Neutrophil (primary cell): ENCODE results near the gene CFAP20DC.

ENCODE experiments used
- H3K27ac ChIP-seq: fragments of 200-600 bp; sonication (generic); 2 replicates; pipeline ENCODE4 v1.5.1; 2016; ENCODE audit warnings: mild to moderate bottlenecking, moderate library complexity
- H3K27me3 ChIP-seq: fragments of 200-600 bp; sonication (generic); 2 replicates; pipeline ENCODE4 v1.6.0; 2016; ENCODE audit warnings: mild to moderate bottlenecking
- H3K36me3 ChIP-seq: fragments of 200-600 bp; sonication (generic); 2 replicates; pipeline ENCODE4 v1.5.1; 2017
- H3K4me1 ChIP-seq, 2 experiments: fragments of 200-600 bp in 1 of 2; sonication (generic) in 1 of 2; 1 replicate in 1 of 2; 2 replicates in 1 of 2; pipeline versions ENCODE4 v1.5.1 to v1.6.1; 2013 to 2016; ENCODE audit warnings: low read depth in 1 of 2, low read length in 1 of 2, mild to moderate bottlenecking in 1 of 2, moderate library complexity in 1 of 2; ENCODE audit not compliant: control insufficient read depth in 1 of 2, insufficient read depth in 1 of 2
- H3K4me3 ChIP-seq, 2 experiments: fragments of 200-600 bp in 1 of 2; sonication (generic) in 1 of 2; 1 replicate in 1 of 2; 2 replicates in 1 of 2; pipeline ENCODE4 v1.5.1; 2013 to 2016; ENCODE audit warnings: low read depth in 1 of 2, low read length in 1 of 2, mild to moderate bottlenecking in 1 of 2, moderate library complexity in 1 of 2
- H3K9me3 ChIP-seq: fragments of 200-600 bp; sonication (generic); 2 replicates; pipeline ENCODE4 v1.5.1; 2016
- CTCF ChIP-seq: fragments of 200-600 bp; sonication (generic); IDR thresholded peaks from 2 replicates; pipeline ENCODE4 v1.5.1; 2016; ENCODE audit warnings: antibody characterized with exemption

The CFAP20DC gene

GRCh38 chr3:59084583-59084982 is 34.8 kb upstream of the CFAP20DC start:
- Histone ChIP-seq H3K27ac (no peak overlapping the region), H3K36me3 (no peaks in the 10 kb centered on the region), H3K27me3 (no peaks in the 10 kb centered on the region), H3K4me3 (no peak overlapping the region), H3K9me3 (no peaks in the 10 kb centered on the region), H3K4me1 (no peaks in the 10 kb centered on the region)
- TF ChIP-seq CTCF, result no peak

DNA sequence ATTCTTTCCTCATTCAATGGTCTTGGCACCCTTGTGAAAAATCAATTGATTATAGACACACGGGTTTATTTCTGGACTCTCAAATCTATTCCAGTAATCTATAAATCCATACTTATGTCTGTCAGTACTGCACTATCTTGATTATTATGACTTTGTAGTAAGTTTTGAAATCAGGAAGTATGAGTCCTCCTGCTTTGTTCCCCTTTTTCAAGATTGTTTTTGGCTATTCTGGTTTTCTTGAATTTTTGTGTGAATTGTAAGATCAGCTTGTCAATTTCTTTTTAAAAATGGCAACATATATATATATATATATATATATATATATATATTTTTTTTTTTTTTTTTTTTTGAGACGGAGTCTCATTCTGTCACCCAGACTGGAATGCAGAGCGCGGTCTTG is 32.3 kb upstream of the CFAP20DC start:
- Histone ChIP-seq H3K36me3 (no peaks in the 10 kb centered on the region), H3K4me3 (no peak overlapping the region), H3K4me1 (no peaks in the 10 kb centered on the region), H3K27ac (no peak overlapping the region), H3K27me3 (no peaks in the 10 kb centered on the region), H3K9me3 (no peaks in the 10 kb centered on the region)
- TF ChIP-seq CTCF, result no peak

- Histone ChIP-seq H3K4me3 (no peak overlapping the region), H3K9me3 (no peaks in the 10 kb centered on the region), H3K4me1 (no peaks in the 10 kb centered on the region), H3K27ac (no peak overlapping the region), H3K27me3 (no peaks in the 10 kb centered on the region), H3K36me3 (no peaks in the 10 kb centered on the region)
- no peak for TF ChIP-seq CTCF
These were observed 31.2 kb upstream of the CFAP20DC start for GRCh38 chr3:59081071-59081470.

DNA sequence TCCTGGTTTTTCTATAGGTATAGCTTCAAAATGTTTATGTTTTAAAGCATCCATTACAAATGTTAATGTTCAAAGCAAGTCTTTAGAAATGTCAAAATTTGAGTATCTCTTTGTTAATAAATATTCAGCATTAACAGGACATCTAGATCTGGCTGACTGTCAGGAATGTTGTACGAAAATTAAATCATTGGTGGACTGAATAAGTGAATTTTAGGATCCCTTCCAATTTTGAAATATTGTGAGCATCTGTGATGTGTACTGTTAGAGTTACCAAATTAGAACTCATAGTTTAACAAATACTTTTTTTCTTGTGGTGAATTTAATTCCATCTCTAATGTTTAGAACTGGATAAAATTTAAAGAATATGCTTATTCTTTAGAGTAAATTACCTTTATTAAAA is 30.1 kb upstream of the CFAP20DC start:
- no peaks in the 10 kb centered on the region for H3K27me3 ChIP-seq
- no peak for TF ChIP-seq CTCF
- no peaks in the 10 kb centered on the region for H3K36me3 ChIP-seq
- no peaks in the 10 kb centered on the region for H3K4me1 ChIP-seq
- no peaks in the 10 kb centered on the region for H3K9me3 ChIP-seq
- no peak overlapping the region for H3K4me3 ChIP-seq
- no peak overlapping the region for H3K27ac ChIP-seq

- Histone ChIP-seq H3K36me3 (no peaks in the 10 kb centered on the region), H3K4me1 (no peaks in the 10 kb centered on the region), H3K27ac (no peak overlapping the region), H3K4me3 (no peak overlapping the region), H3K9me3 (no peaks in the 10 kb centered on the region), H3K27me3 (no peaks in the 10 kb centered on the region)
- TF ChIP-seq CTCF, result no peak
These were observed 24.9 kb upstream of the CFAP20DC start for GRCh38 chr3:59074764-59075163.

DNA sequence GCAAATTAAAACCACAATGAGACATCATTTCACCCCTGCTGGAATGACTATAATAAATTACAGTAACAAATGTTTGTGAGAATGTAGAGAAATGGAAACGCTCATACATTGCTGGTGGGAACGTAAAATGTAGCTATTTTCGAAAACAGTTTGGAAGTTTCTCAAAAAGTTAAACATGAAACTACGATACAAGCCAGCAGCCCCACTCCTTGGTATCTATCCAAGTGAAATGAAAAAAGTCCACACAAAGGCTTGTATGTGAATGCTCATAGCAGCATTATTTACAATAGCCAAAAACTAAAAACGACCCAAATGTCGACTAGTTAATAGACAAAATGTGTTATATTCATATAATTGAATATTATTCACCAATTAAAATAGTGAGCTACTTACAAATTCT is 22.9 kb upstream of the CFAP20DC start:
- no peak for TF ChIP-seq CTCF
- no peaks in the 10 kb centered on the region for H3K27me3 ChIP-seq
- H3K36me3 ChIP-seq, result no peaks in the 10 kb centered on the region
- no peak overlapping the region for H3K27ac ChIP-seq
- no peaks in the 10 kb centered on the region for H3K4me1 ChIP-seq
- H3K4me3 ChIP-seq, result no peak overlapping the region
- no peaks in the 10 kb centered on the region for H3K9me3 ChIP-seq
